ENCODE results near the gene HLA-E. TPM values are rescaled to one million over a fixed set of nuclear protein-coding genes. Genes with fewer than 3 reads are reported as not detected.
A peak's percentile ranks its signal among the peaks of the same experiment; 100 is the strongest.

Gene HLA-E
- total and polyA plus RNA-seq, 2 of the 13 experiments (the other 11 are each of a cell fraction or from before 2014, with no cell fraction given): 45.2 to 90.4 TPM

DNA sequence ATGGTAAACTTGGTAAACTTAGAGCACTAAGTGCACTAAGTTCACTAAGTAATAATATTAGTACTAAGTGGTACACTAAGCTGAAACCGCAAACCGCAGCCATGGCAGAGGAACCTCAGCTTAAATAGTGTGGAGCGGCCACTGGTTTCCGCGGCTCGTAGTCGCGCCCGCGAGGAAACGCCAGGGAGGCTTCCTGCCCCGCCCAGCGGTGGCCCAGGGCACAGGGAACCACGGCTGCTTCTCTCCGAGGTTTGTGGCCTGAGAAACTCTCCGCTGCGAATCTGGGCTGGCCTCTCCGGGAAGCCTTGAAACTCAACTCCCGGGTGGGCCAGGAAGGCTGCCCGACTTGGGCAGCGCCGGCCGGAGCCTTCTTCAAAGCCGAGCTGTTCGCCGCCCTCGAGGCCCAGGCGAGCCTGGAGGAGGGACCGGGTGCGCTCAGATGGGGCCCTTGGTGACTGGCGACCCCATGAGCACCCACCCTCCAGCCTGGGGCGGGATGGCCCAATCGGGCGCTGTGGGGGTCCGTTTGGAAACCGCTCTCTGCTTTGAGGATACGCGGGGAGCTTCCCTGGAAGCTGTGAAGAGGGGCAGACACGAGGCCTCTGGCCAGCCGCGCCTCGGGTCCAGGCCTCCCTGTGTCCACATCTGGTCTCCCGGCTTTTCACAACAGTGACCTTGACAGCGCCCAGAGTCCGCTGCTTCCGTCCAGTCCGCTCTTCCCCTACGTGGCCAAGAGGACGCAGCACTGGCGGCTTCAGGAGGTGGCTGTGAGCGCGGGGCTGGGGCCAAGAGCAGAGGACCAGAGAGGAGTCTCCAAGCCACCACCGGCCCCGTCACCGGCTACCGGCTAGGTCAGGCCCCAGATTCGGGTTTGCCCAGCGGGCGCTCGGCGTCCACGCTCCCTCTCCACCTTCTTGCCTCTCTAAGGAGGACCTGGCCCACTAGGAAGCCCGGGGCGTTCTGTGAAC lies 25.4 kb upstream of the HLA-E start (continued):
- peak; percentile 37; the same call in 1 of the 2 replicates for TF ChIP-seq SAP130 (CRISPR knock-in tag; IDR thresholded peaks at IDR 0.05; ENCODE audit: low read depth)
- TF ChIP-seq, protein P1, sequence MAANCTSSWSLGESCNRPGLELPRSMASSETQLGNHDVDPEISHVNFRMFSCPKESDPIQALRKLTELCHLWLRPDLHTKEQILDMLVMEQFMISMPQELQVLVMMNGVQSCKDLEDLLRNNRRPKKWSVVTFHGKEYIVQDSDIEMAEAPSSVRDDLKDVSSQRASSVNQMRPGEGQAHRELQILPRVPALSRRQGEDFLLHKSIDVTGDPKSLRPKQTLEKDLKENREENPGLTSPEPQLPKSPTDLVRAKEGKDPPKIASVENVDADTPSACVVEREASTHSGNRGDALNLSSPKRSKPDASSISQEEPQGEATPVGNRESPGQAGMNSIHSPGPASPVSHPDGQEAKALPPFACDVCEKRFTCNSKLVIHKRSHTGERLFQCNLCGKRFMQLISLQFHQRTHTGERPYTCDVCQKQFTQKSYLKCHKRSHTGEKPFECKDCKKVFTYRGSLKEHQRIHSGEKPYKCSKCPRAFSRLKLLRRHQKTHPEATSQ (CRISPR knock-in tag; IDR thresholded peaks at IDR 0.05; ENCODE audit: borderline replicate concordance): no peak
- TF ChIP-seq ZNF550 (CRISPR knock-in tag; IDR thresholded peaks at IDR 0.05; ENCODE audit: borderline replicate concordance): no peak
- TF ChIP-seq SP5 (CRISPR knock-in tag; IDR thresholded peaks at IDR 0.05; ENCODE audit: borderline replicate concordance, low read depth): no peak
- TF ChIP-seq ZBTB38 (CRISPR knock-in tag; IDR thresholded peaks at IDR 0.05): 0 out of 2 replicates have a peak, but pooled peaks have one; percentile 54
- TF ChIP-seq, protein P2, sequence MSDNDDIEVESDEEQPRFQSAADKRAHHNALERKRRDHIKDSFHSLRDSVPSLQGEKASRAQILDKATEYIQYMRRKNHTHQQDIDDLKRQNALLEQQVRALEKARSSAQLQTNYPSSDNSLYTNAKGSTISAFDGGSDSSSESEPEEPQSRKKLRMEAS (IDR thresholded peaks at IDR 0.05): peak; percentile 76
- TF ChIP-seq HOXA5 (CRISPR knock-in tag; IDR thresholded peaks at IDR 0.05): 0 out of 2 replicates have a peak, but pooled peaks have one; percentile 28
- TF ChIP-seq ZNF143 (CRISPR knock-in tag; IDR thresholded peaks at IDR 0.05): 0 out of 2 replicates have a peak, but pooled peaks have one; percentile 11
- peak; percentile 47 for TF ChIP-seq SRSF1 (optimal IDR thresholded peaks at IDR 0.05; ENCODE audit: low read depth, low read length)
- TF ChIP-seq NRL (CRISPR knock-in tag; IDR thresholded peaks at IDR 0.05; ENCODE audit: borderline replicate concordance): 0 out of 2 replicates have a peak, but pooled peaks have one; percentile 52
- peak; percentile 52 for TF ChIP-seq ZNF883 (CRISPR knock-in tag; IDR thresholded peaks at IDR 0.05; ENCODE audit: not compliant biosample characterization)
- TF ChIP-seq, protein P3, sequence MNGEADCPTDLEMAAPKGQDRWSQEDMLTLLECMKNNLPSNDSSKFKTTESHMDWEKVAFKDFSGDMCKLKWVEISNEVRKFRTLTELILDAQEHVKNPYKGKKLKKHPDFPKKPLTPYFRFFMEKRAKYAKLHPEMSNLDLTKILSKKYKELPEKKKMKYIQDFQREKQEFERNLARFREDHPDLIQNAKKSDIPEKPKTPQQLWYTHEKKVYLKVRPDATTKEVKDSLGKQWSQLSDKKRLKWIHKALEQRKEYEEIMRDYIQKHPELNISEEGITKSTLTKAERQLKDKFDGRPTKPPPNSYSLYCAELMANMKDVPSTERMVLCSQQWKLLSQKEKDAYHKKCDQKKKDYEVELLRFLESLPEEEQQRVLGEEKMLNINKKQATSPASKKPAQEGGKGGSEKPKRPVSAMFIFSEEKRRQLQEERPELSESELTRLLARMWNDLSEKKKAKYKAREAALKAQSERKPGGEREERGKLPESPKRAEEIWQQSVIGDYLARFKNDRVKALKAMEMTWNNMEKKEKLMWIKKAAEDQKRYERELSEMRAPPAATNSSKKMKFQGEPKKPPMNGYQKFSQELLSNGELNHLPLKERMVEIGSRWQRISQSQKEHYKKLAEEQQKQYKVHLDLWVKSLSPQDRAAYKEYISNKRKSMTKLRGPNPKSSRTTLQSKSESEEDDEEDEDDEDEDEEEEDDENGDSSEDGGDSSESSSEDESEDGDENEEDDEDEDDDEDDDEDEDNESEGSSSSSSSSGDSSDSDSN (CRISPR knock-in tag; IDR thresholded peaks at IDR 0.05): peak; percentile 92
- no peak for TF ChIP-seq MBNL3 (CRISPR knock-in tag; conservative IDR thresholded peaks at IDR 0.05)
- peak; percentile 27; the same call in 1 of the 2 replicates for TF ChIP-seq HOXA3 (CRISPR knock-in tag; IDR thresholded peaks at IDR 0.05)
- TF ChIP-seq SP140L (CRISPR knock-in tag; IDR thresholded peaks at IDR 0.05; ENCODE audit: borderline replicate concordance): no peak
- no peak for TF ChIP-seq ZNF446 (CRISPR knock-in tag; IDR thresholded peaks at IDR 0.05)
- TF ChIP-seq ASH2L (IDR thresholded peaks at IDR 0.05; ENCODE audit: insufficient read length, low read depth, low read length): no peak
- no peak for TF ChIP-seq PHF21A (CRISPR knock-in tag; IDR thresholded peaks at IDR 0.05)
- TF ChIP-seq, protein P4, sequence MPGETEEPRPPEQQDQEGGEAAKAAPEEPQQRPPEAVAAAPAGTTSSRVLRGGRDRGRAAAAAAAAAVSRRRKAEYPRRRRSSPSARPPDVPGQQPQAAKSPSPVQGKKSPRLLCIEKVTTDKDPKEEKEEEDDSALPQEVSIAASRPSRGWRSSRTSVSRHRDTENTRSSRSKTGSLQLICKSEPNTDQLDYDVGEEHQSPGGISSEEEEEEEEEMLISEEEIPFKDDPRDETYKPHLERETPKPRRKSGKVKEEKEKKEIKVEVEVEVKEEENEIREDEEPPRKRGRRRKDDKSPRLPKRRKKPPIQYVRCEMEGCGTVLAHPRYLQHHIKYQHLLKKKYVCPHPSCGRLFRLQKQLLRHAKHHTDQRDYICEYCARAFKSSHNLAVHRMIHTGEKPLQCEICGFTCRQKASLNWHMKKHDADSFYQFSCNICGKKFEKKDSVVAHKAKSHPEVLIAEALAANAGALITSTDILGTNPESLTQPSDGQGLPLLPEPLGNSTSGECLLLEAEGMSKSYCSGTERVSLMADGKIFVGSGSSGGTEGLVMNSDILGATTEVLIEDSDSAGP (CRISPR knock-in tag; IDR thresholded peaks at IDR 0.05; ENCODE audit: borderline replicate concordance): peak; percentile 61
- TF ChIP-seq THAP11 (CRISPR knock-in tag; IDR thresholded peaks at IDR 0.05): peak; percentile 26; the same call in 1 of the 2 replicates
- no peak for TF ChIP-seq MIER2 (CRISPR knock-in tag; IDR thresholded peaks at IDR 0.05)
- peak; percentile 14; the same call in 1 of the 2 replicates for TF ChIP-seq ZNF333 (CRISPR knock-in tag; IDR thresholded peaks at IDR 0.05; ENCODE audit: borderline replicate concordance)
- TF ChIP-seq ZNF598 (CRISPR knock-in tag; IDR thresholded peaks at IDR 0.05; ENCODE audit: borderline replicate concordance): peak; percentile 22; the same call in 1 of the 2 replicates
- TF ChIP-seq HES4 (CRISPR knock-in tag; IDR thresholded peaks at IDR 0.05; ENCODE audit: borderline replicate concordance): peak; percentile 53; the same call in 1 of the 2 replicates
